GM15510 (cell line): Measurements from ENCODE around the gene CACFD1.

Experiments
- POLR2A ChIP-seq: IDR thresholded peaks from 3 replicates; pipeline ENCODE4 v1.6.1; 2011; ENCODE audit warnings: borderline replicate concordance; ENCODE audit not compliant: insufficient read length; ENCODE audit errors: extremely low read depth

The CACFD1 gene

GRCh38 chr9:133459476-133460404 is at the start of gene CACFD1:
Gene CACFD1, plus strand, starts transcription at chr9:133459978. Its CDS starts 89 bp downstream, at chr9:133460067.
- TF ChIP-seq POLR2A: peak; percentile 57

GRCh38 chr9:133415170-133415569 is 44.6 kb upstream of the CACFD1 start:
- no peak for TF ChIP-seq POLR2A

- peak; percentile 57 for TF ChIP-seq POLR2A
Measured at GRCh38 chr9:133417541-133418461, 42.0 kb upstream of the CACFD1 start, which contains the start of gene REXO4. Gene REXO4, minus strand, starts transcription at chr9:133418010. Its CDS starts 166 bp downstream, at chr9:133417844.

- no peak for TF ChIP-seq POLR2A
Measured at GRCh38 chr9:133419005-133419404, 40.8 kb upstream of the CACFD1 start.

- TF ChIP-seq POLR2A: peak; percentile 32
Measured at GRCh38 chr9:133420392-133420827, 39.4 kb upstream of the CACFD1 start.

GRCh38 chr9:133421615-133422542 is 37.9 kb upstream of the CACFD1 start, which contains the start of gene ADAMTS13:
Gene ADAMTS13, plus strand, starts transcription at chr9:133422367. Its CDS starts 77 bp downstream, at chr9:133422444.
- no peak for TF ChIP-seq POLR2A

GRCh38 chr9:133423216-133423615 is 36.6 kb upstream of the CACFD1 start:
- no peak for TF ChIP-seq POLR2A

- no peak for TF ChIP-seq POLR2A
Measured at GRCh38 chr9:133424187-133424586, 35.6 kb upstream of the CACFD1 start.

GRCh38 chr9:133425049-133425632 is 34.6 kb upstream of the CACFD1 start:
- no peak for TF ChIP-seq POLR2A

- TF ChIP-seq POLR2A: no peak
Measured at GRCh38 chr9:133426011-133426410, 33.8 kb upstream of the CACFD1 start.

- TF ChIP-seq POLR2A: no peak
Measured at GRCh38 chr9:133427658-133428348, 32.0 kb upstream of the CACFD1 start.

- TF ChIP-seq POLR2A: no peak
Measured at GRCh38 chr9:133428617-133429101, 31.1 kb upstream of the CACFD1 start.

- TF ChIP-seq POLR2A: no peak
Measured at GRCh38 chr9:133429214-133429613, 30.6 kb upstream of the CACFD1 start.
